GM12864 (cell line): ENCODE results near the gene PDIA4.

Experiments used
- DNase-seq: peaks from one replicate; pipeline ENCODE4 v3.0.0-alpha.2; 2011; ENCODE audit warnings: low read depth
- H3K4me3 ChIP-seq: 2 replicates; pipeline ENCODE4 v1.5.1; 2011; ENCODE audit warnings: mild to moderate bottlenecking, low read depth, low read length, control low read depth
- TF ChIP-seq, protein P1 (sequence below): IDR thresholded peaks from 2 replicates; pipeline ENCODE4 v1.5.1; 2011; ENCODE audit warnings: low read depth, mild to moderate bottlenecking, moderate library complexity, low read length, control low read depth, inconsistent platforms; ENCODE audit errors: missing control alignments

The PDIA4 gene

DNA sequence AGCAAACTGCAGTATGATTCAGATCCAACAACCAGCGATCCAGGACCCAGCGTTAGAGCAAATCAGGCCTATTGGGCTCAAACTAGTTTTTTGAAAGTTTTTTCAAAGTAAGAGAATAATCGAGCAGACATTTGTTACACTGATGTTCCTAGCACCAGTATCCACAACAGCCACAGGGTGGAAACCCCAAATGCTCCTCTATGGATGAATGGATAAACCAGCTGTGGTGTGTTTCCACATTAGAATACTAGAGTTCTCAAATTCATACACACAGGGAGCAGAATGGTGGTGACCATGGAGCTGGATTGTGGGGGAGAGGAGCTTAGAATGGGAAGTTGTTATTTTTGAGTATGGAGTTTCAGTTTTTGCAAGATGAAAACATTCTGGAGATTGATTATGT, 60.7 kb downstream of the PDIA4 start:
- no peak for DNase-seq
- no peak overlapping the region for H3K4me3 ChIP-seq
- TF ChIP-seq, protein P1, sequence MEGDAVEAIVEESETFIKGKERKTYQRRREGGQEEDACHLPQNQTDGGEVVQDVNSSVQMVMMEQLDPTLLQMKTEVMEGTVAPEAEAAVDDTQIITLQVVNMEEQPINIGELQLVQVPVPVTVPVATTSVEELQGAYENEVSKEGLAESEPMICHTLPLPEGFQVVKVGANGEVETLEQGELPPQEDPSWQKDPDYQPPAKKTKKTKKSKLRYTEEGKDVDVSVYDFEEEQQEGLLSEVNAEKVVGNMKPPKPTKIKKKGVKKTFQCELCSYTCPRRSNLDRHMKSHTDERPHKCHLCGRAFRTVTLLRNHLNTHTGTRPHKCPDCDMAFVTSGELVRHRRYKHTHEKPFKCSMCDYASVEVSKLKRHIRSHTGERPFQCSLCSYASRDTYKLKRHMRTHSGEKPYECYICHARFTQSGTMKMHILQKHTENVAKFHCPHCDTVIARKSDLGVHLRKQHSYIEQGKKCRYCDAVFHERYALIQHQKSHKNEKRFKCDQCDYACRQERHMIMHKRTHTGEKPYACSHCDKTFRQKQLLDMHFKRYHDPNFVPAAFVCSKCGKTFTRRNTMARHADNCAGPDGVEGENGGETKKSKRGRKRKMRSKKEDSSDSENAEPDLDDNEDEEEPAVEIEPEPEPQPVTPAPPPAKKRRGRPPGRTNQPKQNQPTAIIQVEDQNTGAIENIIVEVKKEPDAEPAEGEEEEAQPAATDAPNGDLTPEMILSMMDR, result no peak

DNA sequence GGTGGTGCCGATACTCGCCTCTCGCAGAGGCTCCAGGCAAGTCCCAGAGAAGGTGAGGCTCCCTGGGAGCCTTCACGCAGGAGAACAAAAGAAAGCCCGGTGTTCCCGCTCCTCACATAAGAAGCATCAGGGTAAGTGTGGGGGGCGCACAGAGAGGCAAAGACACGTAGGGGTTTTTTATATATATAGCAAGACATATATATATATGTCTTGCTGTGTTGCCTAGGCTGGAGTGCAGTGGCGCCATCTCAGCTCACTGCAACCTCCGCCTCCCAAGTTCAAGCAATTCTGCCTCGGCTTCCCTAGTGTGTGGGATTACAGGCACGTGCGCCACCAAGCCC, 61.3 kb downstream of the PDIA4 start:
- DNase-seq, result no peak
- TF ChIP-seq, protein P1, result no peak
- no peak overlapping the region; the same call in 1 of the 2 replicates for H3K4me3 ChIP-seq

DNA sequence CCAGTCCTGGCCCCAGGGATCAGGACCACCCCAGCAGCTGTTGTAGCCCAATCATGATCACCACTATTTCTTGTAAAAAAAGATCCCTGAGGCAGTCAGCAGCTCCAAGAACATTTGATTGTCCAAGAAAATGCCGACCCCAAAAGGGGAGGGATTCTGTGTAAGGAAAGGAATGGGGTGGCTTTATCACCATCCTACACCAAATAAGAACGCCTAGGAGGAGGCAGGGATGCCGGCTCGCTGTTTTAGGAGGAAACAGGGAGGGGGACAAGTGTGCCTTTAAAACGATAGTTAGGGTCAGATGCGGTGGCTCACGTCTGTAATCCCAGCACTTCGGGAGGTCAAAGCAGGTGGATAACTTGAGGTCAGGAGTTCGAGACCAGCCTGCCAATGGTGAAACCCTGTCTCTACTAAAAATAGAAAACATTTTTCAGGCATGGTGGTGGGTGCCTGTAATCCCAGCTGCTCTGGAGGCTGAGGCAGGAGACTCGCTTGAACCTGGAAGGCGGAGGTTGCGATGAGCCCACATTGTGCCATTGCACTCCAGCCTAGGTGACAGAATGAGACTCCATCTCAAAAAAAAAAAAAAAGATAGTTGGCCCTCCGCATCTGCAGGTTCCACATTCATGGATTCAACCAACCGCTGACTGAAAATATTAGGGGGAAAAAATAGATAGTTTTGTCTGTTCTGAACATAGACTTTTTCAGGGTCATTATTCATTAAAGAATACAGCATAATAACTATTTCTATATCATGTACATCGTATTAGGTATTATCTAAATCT, 63.6 kb downstream of the PDIA4 start:
- TF ChIP-seq, protein P1, result no peak
- H3K4me3 ChIP-seq, result no peak overlapping the region
- no peak for DNase-seq

DNA sequence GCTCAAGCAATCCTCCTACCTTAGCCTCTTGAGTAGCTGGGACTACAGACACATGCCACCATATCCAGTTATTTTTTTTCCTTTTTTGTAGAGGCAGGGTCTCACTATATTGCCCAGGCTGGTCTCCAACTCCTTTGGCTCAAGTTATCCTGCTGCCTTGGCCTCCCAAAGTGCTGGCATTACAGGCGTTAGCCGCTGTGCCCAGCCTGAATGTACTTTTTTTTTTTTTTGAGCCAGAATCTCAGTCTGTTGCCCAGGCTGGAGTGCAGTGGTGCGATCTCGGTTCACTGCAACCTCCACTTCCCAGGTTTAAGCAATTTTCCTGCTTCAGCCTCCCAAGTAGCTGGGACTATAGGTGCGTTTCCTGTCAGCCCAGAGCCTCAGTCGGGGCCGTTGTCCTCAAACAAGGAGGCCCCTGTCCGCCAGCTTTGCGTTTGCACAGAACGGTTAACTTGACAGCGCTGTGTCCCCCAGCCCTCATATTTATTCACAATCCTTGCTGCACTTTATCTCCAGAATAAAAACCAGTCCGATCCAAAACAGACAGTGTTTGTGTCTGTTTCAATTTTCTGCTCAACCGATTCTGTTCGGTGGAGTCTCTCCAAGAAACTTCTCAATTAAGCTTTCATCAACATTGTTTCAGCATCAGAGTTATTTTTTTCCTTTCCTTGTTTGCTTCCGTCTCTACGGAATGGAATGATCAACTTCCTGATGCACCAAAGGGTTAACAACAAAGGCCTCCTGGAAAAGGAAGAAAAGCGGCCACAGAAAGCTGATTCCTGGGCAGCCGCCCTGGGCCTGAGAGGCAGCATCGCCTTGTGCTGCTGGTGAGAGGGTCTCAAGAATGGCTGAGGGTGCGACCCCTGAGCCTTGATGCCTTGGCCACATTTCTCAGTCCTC, 64.5 kb downstream of the PDIA4 start:
- DNase-seq, result no peak
- TF ChIP-seq, protein P1, result no peak
- peak overlapping the region; percentile 59; the same call in 1 of the 2 replicates for H3K4me3 ChIP-seq

DNA sequence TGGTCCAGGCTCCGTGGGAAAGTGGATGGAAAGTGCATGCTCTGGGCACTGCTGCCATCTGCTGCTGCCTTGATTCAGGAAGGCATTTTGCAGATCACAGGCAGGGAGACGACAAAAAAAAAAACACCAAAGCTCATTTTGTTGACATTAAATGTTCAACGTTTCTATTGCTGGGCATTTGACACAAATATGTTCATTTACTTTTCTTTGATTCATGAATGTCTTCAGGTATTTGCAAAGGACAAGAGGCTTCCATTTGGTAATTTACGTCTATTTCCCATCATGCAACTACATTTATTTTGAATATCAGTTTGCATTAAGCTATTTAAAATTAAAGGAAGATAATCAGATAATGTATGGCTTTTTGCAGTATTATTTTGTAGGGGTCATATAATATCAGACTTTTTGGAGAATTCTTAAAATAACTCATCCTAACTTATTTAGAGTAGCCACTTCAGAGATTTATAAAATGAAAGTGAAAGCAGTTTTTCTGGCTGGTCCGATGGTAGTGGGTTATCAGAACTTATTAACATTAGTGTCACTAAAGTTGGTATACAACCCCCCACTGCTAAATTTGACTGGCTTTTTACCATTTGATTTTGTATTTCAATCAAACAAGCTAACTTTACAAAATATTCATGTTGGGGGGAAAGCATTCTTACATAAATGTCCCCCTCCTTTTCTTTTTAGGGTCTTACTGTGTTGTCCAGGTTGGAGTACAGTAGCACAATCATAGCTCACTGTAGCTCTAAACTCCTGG, 65.3 kb downstream of the PDIA4 start:
- no peak for DNase-seq
- peak overlapping the region; percentile 59 for H3K4me3 ChIP-seq
- TF ChIP-seq, protein P1, result peak; percentile 80

DNA sequence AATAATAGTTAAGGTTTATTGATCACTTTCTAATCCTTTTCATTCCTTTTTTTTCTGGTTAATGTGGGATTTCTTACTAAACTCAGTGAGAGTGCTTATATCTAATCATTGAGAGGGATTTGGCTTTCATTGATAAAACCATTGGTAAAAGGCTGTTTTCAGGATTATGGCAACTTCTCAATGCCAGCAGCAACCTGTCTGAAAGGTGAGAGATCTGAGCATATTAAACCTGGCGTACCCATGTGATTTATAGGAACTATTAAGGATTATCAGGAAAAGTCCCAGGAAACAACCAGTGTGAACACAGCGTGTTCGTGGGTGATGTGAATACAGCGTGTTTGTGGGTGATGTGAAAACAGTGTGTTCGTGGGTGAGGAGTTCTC, 65.9 kb downstream of the PDIA4 start:
- TF ChIP-seq, protein P1, result no peak
- H3K4me3 ChIP-seq, result peak overlapping the region; percentile 59
- no peak for DNase-seq
